ENCODE measurements around the gene NAT10.

Gene NAT10

GRCh38 chr11:34185926-34186841 is 80.8 kb downstream of the NAT10 start:
- no peak for DNase-seq (ENCODE audit: low spot score)
- FAIRE-seq: no peak

- no peak for FAIRE-seq
Observed at GRCh38 chr11:34188181-34188580, 82.8 kb downstream of the NAT10 start.

GRCh38 chr11:34189191-34189590 is 83.8 kb downstream of the NAT10 start:
- no peak for DNase-seq (ENCODE audit: low spot score)
- FAIRE-seq: no peak

More at GRCh38 chr11:34188181-34188580, 82.8 kb downstream of the NAT10 start:
- DNase-seq (ENCODE audit: low spot score): no peak

GRCh38 chr11:34190192-34191139 is 85.0 kb downstream of the NAT10 start:
- no peak for FAIRE-seq
- no peak for DNase-seq (ENCODE audit: low spot score)

- DNase-seq (ENCODE audit: low spot score) (no peak), FAIRE-seq (no peak)
Observed at GRCh38 chr11:34191578-34191977, 86.1 kb downstream of the NAT10 start.

- FAIRE-seq (peak; percentile 92), DNase-seq (ENCODE audit: low spot score) (peak; percentile 92)
Observed at GRCh38 chr11:34192481-34193401, 87.3 kb downstream of the NAT10 start.

- FAIRE-seq (no peak), DNase-seq (ENCODE audit: low spot score) (peak; percentile 72)
Observed at GRCh38 chr11:34194576-34195335, 89.3 kb downstream of the NAT10 start.
